MCF 10A (cell line): ENCODE data around the gene PARD3B. TPM values are rescaled to one million over a fixed set of nuclear protein-coding genes. Genes with fewer than 3 reads are reported as not detected.

Experiments
- BruUV-seq: library from RNA; stranded (reverse); fragments of 400-500 nt; replicated peaks from 2 replicates; lab custom pipeline; 2021; lab: Mats Ljungman, UMichigan
- CTCF ChIA-PET: fragments of 300-600 bp; sonication (Branson Sonifier 250); formaldehyde crosslinking; extraction: SDS; loops from one replicate; lab custom pipeline; 2021; ENCODE audit warnings: antibody characterized with exemption, inconsistent platforms; lab: Yijun Ruan, JAX
- POLR2A ChIA-PET: fragments of 300-600, 350-650 bp; sonication (Branson Sonifier 250); formaldehyde crosslinking; extraction: SDS; loops from one replicate; lab custom pipeline; 2020; ENCODE audit warnings: antibody characterized with exemption, inconsistent platforms; lab: Yijun Ruan, JAX
- DNase-seq: peaks from one replicate; pipeline ENCODE4 v3.0.0-alpha.2; 2018; ENCODE audit not compliant: unreplicated experiment
- H3K27ac Mint-ChIP-seq: one replicate; pipeline ENCODE4 v1.8.0; 2022; ENCODE audit warnings: mild to moderate bottlenecking, low read depth, mixed read lengths; ENCODE audit not compliant: unreplicated experiment
- H3K27me3 Mint-ChIP-seq: one replicate; pipeline ENCODE4 v1.8.0; 2022; ENCODE audit warnings: mixed read lengths; ENCODE audit not compliant: insufficient read depth, unreplicated experiment
- H3K36me3 Mint-ChIP-seq: one replicate; pipeline ENCODE4 v1.8.0; 2022; ENCODE audit warnings: mild to moderate bottlenecking, moderate library complexity, mixed read lengths; ENCODE audit not compliant: insufficient read depth, unreplicated experiment
- H3K4me1 Mint-ChIP-seq: one replicate; pipeline ENCODE4 v1.8.0; 2022; ENCODE audit warnings: mixed read lengths; ENCODE audit not compliant: insufficient read depth, unreplicated experiment
- H3K4me3 Mint-ChIP-seq: one replicate; pipeline ENCODE4 v1.8.0; 2022; ENCODE audit warnings: mild to moderate bottlenecking, moderate library complexity, mixed read lengths; ENCODE audit not compliant: unreplicated experiment
- H3K9me3 Mint-ChIP-seq: one replicate; pipeline ENCODE4 v1.8.0; 2022; ENCODE audit warnings: mixed read lengths; ENCODE audit not compliant: unreplicated experiment
- CTCF ChIP-seq: fragments of 200-600 bp; IDR thresholded peaks from one replicate; pipeline ENCODE4 v1.8.0; 2022; ENCODE audit warnings: antibody characterized with exemption, mild to moderate bottlenecking; ENCODE audit not compliant: unreplicated experiment
- intact Hi-C: fragments of 100-400 bp; cut with micrococcal nuclease; formaldehyde crosslinking; loops from 2 replicates; pipeline ENCODE4 v1.14.1; 2022
- total RNA-seq: library from RNA; stranded (reverse); gene quantifications from 2 replicates; pipeline ENCODE4 v1.2.3, GENCODE V29; 2022

The PARD3B gene
- total RNA-seq, 1 experiment from 2014 or later, result 11.6 TPM

GRCh38 chr2:205087862-205088261 lies 542.6 kb downstream of the PARD3B start:
- H3K4me3 Mint-ChIP-seq, result no peak overlapping the region
- POLR2A ChIA-PET, result interaction anchor here (0.7 kb wide), 1 partner anchor 174 kb away, joined by 3 read pairs; no protein-coding TSS in a partner anchor

GRCh38 chr2:205089958-205090357 lies 544.7 kb downstream of the PARD3B start:
- no peak overlapping the region for H3K27ac Mint-ChIP-seq
- no peaks in the 10 kb centered on the region for H3K36me3 Mint-ChIP-seq
- ChIA-PET POLR2A (no interaction called here), CTCF (no interaction called here)
- H3K9me3 Mint-ChIP-seq, result peaks cover 7% of the 10 kb centered on the region
- no peak overlapping the region for H3K4me3 Mint-ChIP-seq
- no peaks in the 10 kb centered on the region for H3K27me3 Mint-ChIP-seq
- H3K4me1 Mint-ChIP-seq, result no peaks in the 10 kb centered on the region
- BruUV-seq, result no TSS peak
- no peak for DNase-seq
- intact Hi-C loops, result no loop called here
- no peak for TF ChIP-seq CTCF

More at GRCh38 chr2:205087862-205088261, 542.6 kb downstream of the PARD3B start:
- no TSS peak for BruUV-seq
- Mint-ChIP-seq H3K36me3 (no peaks in the 10 kb centered on the region), H3K27me3 (no peaks in the 10 kb centered on the region), H3K9me3 (peaks cover 7% of the 10 kb centered on the region), H3K27ac (no peak overlapping the region), H3K4me1 (no peaks in the 10 kb centered on the region)
- CTCF ChIA-PET, result no interaction called here
- no peak for TF ChIP-seq CTCF
- no peak for DNase-seq
- intact Hi-C loops, result no loop called here

- no peaks in the 10 kb centered on the region for H3K36me3 Mint-ChIP-seq
- peaks cover 7% of the 10 kb centered on the region for H3K9me3 Mint-ChIP-seq
- H3K4me3 Mint-ChIP-seq, result no peak overlapping the region
- H3K27me3 Mint-ChIP-seq, result no peaks in the 10 kb centered on the region
- CTCF ChIA-PET, result no interaction called here
- POLR2A ChIA-PET, result no interaction called here
- H3K4me1 Mint-ChIP-seq, result no peaks in the 10 kb centered on the region
- H3K27ac Mint-ChIP-seq, result no peak overlapping the region
- no TSS peak for BruUV-seq
- no peak for DNase-seq
- intact Hi-C loops, result no loop called here
- TF ChIP-seq CTCF, result no peak
Observed at GRCh38 chr2:205091411-205091810, 546.1 kb downstream of the PARD3B start.

GRCh38 chr2:205094031-205094430 lies 548.8 kb downstream of the PARD3B start:
- no peaks in the 10 kb centered on the region for H3K4me1 Mint-ChIP-seq

More at GRCh38 chr2:205094031-205094430, 548.8 kb downstream of the PARD3B start:
- H3K36me3 Mint-ChIP-seq, result no peaks in the 10 kb centered on the region
- CTCF ChIA-PET, result no interaction called here
- intact Hi-C loops, result no loop called here
- H3K4me3 Mint-ChIP-seq, result no peak overlapping the region
- H3K27ac Mint-ChIP-seq, result no peak overlapping the region
- POLR2A ChIA-PET, result no interaction called here
- no peaks in the 10 kb centered on the region for H3K27me3 Mint-ChIP-seq
- no TSS peak for BruUV-seq
- peaks cover 7% of the 10 kb centered on the region for H3K9me3 Mint-ChIP-seq
- DNase-seq, result no peak
- no peak for TF ChIP-seq CTCF
